T-helper 17 cell (primary cell): Measurements from ENCODE around the gene P3R3URF. TPM values are rescaled to one million over a fixed set of nuclear protein-coding genes. Genes with fewer than 3 reads are reported as not detected.

Experiments used
- ATAC-seq: fragments of 150-1000 bp; cut with Tn5 transposase; 2 replicates; pipeline ENCODE4 v1.10.0; 2021; ENCODE audit warnings: mild to moderate bottlenecking, moderate library complexity
- DNase-seq, 3 donors: peaks; one replicate each; pipeline versions ENCODE4 v3.0.0 to v3.0.0-alpha.2; 2020 to 2021
- H3K9me3 ChIP-seq: one replicate; pipeline ENCODE4 v1.7.0; 2013; ENCODE audit warnings: low read length, mild to moderate bottlenecking; ENCODE audit not compliant: control insufficient read depth, poor library complexity, severe bottlenecking
- H3K27ac Mint-ChIP-seq: one replicate; pipeline ENCODE4 v1.8.0; 2022; ENCODE audit warnings: mild to moderate bottlenecking, moderate library complexity, mixed read lengths
- H3K27me3 Mint-ChIP-seq: one replicate; pipeline ENCODE4 v1.8.0; 2022; ENCODE audit warnings: mixed read lengths
- H3K36me3 Mint-ChIP-seq: one replicate; pipeline ENCODE4 v1.8.0; 2022; ENCODE audit warnings: low read depth, mixed read lengths
- H3K4me1 Mint-ChIP-seq: one replicate; pipeline ENCODE4 v1.8.0; 2022; ENCODE audit warnings: mild to moderate bottlenecking, mixed read lengths
- H3K4me3 Mint-ChIP-seq: one replicate; pipeline ENCODE4 v1.8.0; 2022; ENCODE audit warnings: mild to moderate bottlenecking, moderate library complexity, mixed read lengths
- total RNA-seq, 4 donors: library from RNA in 2 of 4; stranded (reverse) in 2 of 4; gene quantifications; one replicate each; pipeline ENCODE4 v1.2.3 and lab custom pipeline; 2022 to 2026

Gene P3R3URF
- total RNA-seq, 2 donors from 2014 or later, result not detected

DNA sequence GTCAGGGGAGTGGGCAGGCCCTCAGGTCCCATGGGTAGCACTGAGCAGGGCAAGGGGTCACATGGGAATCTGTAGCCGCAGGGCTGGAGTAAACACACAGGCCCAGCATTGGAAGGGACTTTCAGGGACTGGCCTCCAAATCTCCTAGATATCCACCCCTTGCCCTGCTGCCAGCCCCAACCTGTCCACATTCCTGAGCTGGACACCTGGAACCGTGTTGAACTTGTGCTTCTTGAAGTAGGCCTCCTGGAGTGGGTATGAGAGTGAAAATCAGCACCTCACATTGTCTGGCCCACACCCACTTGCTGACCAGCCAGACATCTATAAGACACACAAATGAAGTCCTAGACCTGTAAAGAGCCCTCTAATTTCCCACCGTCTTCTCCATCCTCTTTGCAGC lies 14.3 kb upstream of the P3R3URF start:
- peaks cover 8% of the 10 kb centered on the region for H3K36me3 Mint-ChIP-seq
- H3K4me1 Mint-ChIP-seq, result peaks cover 10% of the 10 kb centered on the region
- DNase-seq, result no peak
- no peak overlapping the region for H3K4me3 Mint-ChIP-seq
- no peaks in the 10 kb centered on the region for H3K9me3 ChIP-seq
- no peaks in the 10 kb centered on the region for H3K27me3 Mint-ChIP-seq
- no peak for ATAC-seq
- H3K27ac Mint-ChIP-seq, result no peak overlapping the region

DNA sequence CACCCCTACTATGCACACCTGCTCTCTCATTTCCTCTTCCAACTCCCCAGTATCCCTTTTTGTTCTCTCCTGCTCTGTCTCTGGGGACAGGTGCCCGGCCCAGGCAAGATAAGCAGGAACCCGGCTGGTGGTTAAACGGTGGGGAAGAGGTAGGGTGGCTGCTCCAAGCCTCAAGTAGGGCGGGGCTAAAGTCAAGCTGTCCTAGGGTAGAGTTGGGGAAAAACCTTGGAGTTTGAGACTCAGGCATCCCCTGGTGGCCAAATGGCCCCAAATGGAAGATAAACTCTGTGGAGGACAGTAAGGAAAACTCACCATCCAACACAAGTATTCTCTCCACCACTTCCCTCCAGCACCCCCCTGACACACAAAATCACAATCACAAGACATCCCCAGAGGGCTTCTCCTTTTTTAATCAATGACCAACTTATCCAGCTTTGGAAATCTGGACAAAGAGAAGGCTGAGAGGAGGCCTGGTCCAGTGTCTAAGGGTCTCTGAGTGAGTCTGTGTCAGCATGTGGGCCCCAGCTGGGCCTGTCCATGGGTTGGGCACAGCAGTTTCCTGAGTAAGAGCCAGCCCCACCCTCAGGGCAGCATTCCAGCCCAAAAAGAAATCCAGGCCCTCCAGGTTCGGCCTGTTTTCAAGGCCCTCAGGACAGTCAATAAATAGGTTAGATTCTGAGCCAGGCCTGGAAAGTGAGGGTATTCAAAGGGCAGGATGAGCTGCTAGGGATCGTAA lies 12.2 kb upstream of the P3R3URF start:
- no peak for ATAC-seq
- H3K9me3 ChIP-seq, result no peaks in the 10 kb centered on the region
- H3K4me3 Mint-ChIP-seq, result no peak overlapping the region
- DNase-seq, result no peak
- H3K27me3 Mint-ChIP-seq, result no peaks in the 10 kb centered on the region
- H3K27ac Mint-ChIP-seq, result no peak overlapping the region
- H3K4me1 Mint-ChIP-seq, result peaks cover 13% of the 10 kb centered on the region
- peaks cover 5% of the 10 kb centered on the region for H3K36me3 Mint-ChIP-seq

DNA sequence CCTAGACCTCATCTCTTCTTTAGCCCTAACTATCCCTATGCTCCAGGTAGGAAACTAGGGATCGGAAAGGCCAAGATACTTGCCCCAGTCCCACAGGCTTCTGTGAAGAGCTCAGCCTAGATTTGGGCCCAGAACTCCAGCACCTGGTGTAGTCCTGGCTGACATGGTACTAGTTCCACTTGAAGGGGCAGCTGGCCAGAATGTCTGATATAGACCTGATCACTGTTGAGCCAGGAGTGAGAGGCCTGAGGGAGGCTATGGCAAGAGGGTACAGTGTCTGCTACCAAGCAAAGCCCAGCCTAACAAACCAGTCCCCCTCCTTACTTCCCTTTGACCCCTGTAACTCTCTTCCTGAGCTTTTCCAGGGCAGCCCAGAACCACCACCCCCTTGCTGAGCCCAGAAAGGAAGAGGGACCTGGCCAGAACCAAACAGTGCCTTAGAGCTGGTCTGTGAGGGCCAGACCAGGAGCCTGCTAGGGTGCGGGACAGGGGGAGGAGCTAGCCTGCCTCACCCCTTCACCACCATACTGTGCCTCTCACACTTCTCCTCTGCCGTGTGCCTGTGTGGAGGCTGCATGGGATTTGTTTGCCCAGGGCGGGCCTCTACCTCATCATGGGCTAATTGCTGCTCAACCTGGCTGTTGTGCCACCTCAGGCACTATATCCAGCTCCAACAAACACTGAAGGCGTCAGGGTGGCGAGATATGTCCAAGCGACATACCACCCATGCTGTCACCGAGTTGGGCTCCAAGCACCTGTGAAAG lies 11.0 kb upstream of the P3R3URF start:
- Mint-ChIP-seq H3K36me3 (peaks cover 2% of the 10 kb centered on the region), H3K4me3 (no peak overlapping the region), H3K27me3 (no peaks in the 10 kb centered on the region), H3K27ac (no peak overlapping the region), H3K4me1 (peaks cover 13% of the 10 kb centered on the region)
- H3K9me3 ChIP-seq, result no peaks in the 10 kb centered on the region
- ATAC-seq, result no peak
- DNase-seq, result no peak

DNA sequence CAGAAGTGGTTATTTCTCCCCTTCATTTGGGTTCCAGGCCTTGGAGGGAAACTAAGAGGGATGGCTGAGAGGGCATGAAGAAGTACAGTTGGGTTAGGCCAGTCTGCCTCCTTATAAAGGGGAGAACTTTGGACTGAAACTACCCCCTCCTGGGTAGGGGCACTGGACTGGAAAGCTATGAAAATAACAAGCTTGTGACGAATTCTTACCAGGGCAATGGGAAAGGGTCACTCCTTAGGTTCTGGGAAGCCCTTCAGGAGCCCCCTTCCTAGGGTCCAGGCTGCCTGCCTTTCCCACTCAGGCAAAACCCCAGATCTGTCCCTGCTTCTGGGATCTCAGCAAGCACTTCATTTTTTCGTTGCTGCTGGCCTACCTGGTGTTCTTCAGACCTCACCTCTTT lies 9.8 kb upstream of the P3R3URF start:
- peaks cover 2% of the 10 kb centered on the region for H3K36me3 Mint-ChIP-seq
- ATAC-seq (no peak), DNase-seq (no peak)
- H3K27me3 Mint-ChIP-seq, result no peaks in the 10 kb centered on the region
- no peak overlapping the region for H3K4me3 Mint-ChIP-seq
- no peaks in the 10 kb centered on the region for H3K9me3 ChIP-seq
- peaks cover 16% of the 10 kb centered on the region for H3K4me1 Mint-ChIP-seq
- peak overlapping the region; percentile 57 for H3K27ac Mint-ChIP-seq

DNA sequence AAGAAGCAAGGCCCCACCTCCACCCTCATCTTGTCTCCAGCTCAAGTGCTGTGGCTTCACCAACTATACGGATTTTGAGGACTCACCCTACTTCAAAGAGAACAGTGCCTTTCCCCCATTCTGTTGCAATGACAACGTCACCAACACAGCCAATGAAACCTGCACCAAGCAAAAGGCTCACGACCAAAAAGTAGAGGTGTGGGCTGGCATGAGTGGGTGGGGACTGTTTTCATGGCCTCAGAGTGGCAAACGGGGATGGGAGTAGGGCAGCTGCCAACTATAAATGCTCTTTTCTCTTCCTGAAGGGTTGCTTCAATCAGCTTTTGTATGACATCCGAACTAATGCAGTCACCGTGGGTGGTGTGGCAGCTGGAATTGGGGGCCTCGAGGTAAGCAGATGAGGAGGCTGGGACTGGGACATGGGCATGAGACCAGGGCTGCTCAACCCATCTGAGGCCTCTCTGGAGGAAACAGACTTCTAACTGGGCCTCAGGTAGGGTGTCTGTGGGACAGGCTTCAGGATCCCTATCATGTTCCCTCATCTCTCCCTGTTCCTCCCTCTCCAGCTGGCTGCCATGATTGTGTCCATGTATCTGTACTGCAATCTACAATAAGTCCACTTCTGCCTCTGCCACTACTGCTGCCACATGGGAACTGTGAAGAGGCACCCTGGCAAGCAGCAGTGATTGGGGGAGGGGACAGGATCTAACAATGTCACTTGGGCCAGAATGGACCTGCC lies 8.8 kb upstream of the P3R3URF start:
- Mint-ChIP-seq H3K4me1 (peaks cover 16% of the 10 kb centered on the region), H3K27ac (no peak overlapping the region), H3K4me3 (no peak overlapping the region), H3K27me3 (no peaks in the 10 kb centered on the region), H3K36me3 (no peaks in the 10 kb centered on the region)
- no peaks in the 10 kb centered on the region for H3K9me3 ChIP-seq
- ATAC-seq (no peak), DNase-seq (no peak)

DNA sequence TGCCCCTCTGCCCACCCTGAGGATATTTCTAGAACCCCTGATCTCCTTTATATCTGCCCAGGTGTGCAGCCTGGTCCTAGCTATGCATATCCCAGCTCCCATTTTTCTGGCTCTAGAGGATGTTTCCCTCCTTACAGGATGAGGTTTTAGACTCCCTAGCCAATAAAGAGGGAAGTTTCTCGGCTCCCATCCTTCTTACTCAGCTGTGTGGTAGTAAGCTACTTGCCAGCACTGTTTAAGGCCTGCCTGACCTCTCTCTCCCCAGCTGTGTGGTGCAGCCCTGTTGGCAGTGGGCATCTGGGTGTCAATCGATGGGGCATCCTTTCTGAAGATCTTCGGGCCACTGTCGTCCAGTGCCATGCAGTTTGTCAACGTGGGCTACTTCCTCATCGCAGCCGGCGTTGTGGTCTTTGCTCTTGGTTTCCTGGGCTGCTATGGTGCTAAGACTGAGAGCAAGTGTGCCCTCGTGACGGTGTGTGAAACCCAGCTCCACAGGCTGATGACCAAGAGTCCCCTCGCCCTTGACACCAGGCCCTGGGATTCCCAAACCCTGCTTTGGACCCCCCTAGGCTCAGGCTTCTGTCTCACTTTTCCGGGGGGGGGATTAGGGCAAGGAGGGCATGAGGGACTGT lies 7.8 kb upstream of the P3R3URF start:
- no peak overlapping the region for H3K27ac Mint-ChIP-seq
- no peaks in the 10 kb centered on the region for H3K9me3 ChIP-seq
- DNase-seq (no peak), ATAC-seq (no peak)
- peaks cover 16% of the 10 kb centered on the region for H3K4me1 Mint-ChIP-seq
- no peaks in the 10 kb centered on the region for H3K27me3 Mint-ChIP-seq
- H3K4me3 Mint-ChIP-seq, result no peak overlapping the region
- H3K36me3 Mint-ChIP-seq, result no peaks in the 10 kb centered on the region

DNA sequence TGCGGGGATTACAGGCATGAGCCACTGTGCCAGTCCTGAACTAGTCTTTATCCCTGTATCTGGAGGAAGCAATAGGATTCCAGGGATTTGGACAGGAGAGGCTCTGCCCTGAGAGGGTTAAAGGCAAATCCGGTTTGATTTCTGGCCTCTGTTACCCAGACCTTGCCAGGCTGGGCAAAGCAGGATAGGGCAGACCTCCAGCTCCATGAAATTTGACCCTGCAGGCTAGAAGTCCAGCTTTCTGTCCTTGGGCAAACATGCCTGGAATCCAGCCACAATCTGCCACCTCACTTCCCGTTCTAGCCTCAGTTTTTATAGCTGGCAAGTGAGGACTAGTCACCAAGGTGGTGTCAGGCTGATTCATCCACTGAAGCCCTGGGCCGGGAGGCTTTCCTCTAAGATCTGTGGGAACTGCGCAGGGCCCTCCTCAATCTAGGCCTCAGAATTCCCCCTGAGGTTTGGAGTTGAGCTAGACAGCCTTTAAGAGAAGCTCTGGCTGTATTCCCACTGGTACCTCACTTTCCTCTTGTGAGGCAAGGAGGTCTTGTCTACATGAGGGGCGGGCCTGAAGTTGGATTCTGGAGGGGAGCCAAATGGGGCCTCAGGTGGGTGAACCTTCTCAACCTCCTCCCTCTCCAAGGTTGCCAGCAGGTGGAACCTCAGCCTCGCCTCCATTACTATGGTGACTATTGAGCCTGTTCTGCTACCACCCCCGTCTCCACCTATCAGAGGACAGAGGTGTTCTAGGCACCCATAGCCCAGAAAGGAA lies 7.0 kb upstream of the P3R3URF start:
- H3K4me3 Mint-ChIP-seq, result no peak overlapping the region
- H3K27me3 Mint-ChIP-seq, result no peaks in the 10 kb centered on the region
- no peaks in the 10 kb centered on the region for H3K9me3 ChIP-seq
- peaks cover 16% of the 10 kb centered on the region for H3K4me1 Mint-ChIP-seq
- no peak overlapping the region for H3K27ac Mint-ChIP-seq
- ATAC-seq (no peak), DNase-seq (no peak)
- H3K36me3 Mint-ChIP-seq, result no peaks in the 10 kb centered on the region

DNA sequence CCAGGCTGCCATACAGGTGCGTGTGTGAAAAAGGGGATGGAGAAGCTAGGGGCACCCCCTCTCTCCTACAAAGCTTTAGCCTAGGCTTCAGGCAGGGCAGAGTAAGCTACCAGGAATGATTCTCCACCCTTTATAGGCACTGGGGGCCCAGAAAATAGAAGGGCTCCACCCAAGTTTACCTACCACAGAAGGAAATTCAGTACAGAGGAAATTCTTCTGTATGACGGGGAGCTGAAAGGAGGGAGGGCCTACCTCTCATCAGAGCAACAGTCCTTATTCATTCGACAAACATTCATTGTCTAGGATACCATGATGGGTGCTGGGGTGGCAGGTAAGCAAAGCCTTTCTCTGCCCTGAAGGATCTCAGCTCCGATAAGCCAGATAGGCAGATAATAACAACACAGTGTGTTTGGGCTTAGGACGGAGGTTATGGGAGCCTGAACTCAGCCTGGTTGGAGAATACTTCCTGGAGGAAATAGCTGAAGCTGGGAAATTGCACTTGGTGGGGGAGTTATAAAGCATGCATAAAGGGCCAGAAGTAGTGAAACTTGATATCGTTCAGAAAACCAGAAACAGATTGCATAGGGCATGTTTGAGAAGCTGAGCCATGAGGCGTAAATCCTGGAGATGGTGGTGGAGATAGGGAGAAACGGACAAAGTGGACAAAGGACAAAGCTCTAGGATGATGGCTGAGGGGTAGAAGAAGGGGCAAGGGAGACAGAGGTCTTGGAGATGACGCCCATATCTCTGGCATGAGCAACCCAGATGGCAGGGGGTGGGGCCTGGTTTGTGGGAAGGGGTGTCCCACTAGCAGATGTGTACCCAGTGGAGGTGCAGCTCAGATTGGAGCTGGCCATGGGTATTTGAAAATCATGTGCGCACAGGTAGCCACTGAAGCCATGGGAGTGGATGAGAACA lies 5.3 kb upstream of the P3R3URF start:
- H3K9me3 ChIP-seq, result no peaks in the 10 kb centered on the region
- H3K27ac Mint-ChIP-seq, result peak overlapping the region; percentile 47
- peaks cover 11% of the 10 kb centered on the region for H3K4me1 Mint-ChIP-seq
- no peaks in the 10 kb centered on the region for H3K27me3 Mint-ChIP-seq
- no peak for DNase-seq
- no peaks in the 10 kb centered on the region for H3K36me3 Mint-ChIP-seq
- no peak for ATAC-seq
- H3K4me3 Mint-ChIP-seq, result no peak overlapping the region

DNA sequence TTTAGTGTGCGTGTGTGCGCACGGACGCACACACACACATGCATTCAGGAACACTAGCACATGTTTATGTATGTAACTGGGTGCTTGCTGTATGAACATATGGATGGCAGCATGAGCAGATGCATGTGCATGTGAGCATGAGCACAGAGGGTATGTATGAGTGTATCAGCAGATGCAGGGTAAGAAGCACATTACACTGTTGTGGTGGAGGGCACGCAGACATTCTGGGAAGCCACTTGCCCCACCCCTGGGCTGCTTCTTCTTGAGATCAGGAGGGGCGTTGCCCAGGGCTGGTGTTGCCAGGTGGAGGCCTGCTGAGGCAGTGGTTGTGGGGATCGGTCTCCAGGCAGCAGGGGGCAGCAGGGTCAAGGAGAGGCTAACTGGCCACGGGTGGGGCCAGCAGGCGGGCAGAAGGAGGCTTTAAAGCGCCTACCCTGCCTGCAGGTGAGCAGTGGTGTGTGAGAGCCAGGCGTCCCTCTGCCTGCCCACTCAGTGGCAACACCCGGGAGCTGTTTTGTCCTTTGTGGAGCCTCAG lies 3.9 kb upstream of the P3R3URF start:
- Mint-ChIP-seq H3K27me3 (no peaks in the 10 kb centered on the region), H3K27ac (no peak overlapping the region), H3K4me3 (no peak overlapping the region), H3K36me3 (no peaks in the 10 kb centered on the region), H3K4me1 (peaks cover 9% of the 10 kb centered on the region)
- ATAC-seq (no peak), DNase-seq (no peak)
- no peaks in the 10 kb centered on the region for H3K9me3 ChIP-seq

DNA sequence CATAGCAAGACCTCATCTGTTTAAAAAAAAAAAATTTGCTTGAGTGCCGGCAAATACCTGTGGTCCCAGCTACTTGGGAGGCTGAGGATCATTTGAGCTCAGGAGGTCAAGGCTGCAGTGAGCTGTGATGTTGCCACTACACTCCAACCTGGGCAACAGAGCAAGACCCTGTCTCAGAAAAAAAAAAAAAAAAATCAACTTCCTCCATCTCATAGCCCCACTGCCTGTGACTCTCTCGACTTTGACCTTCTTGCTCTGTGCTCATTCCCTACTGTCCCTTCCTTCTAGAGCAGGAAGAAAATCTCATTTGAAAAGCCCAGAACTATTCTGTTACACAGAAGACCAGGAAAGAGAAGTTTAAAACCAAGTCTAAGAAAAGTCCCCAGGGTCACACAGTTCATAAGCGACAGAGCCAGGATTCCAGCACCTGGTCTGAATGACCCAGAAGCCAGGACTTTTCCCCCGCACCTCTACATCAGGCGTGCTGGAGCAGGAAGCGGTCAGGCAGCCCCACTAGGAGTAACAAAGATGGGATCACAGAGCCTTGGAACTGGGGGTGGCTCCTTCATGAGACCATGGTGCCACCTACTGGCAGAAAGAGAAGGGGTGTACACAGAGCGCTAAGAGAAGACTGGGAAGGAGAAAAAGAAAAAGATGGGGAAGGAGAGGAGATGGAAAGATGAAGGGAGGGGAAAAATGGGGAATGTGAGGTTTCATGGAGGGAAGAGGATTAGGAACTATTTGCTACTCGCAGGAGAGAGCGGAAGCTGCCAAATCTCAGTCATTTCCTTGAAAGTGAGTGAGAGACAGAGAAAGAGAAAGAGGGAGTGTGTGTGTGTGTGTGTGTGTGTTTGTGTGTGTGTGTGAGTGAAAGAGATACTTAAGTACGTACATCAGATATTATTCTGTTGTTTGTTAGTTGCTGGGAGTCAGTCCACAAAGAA lies 3.1 kb upstream of the P3R3URF start:
- no peaks in the 10 kb centered on the region for H3K27me3 Mint-ChIP-seq
- no peaks in the 10 kb centered on the region for H3K36me3 Mint-ChIP-seq
- H3K4me3 Mint-ChIP-seq, result no peak overlapping the region
- ATAC-seq, result peak; percentile 87
- H3K27ac Mint-ChIP-seq, result no peak overlapping the region
- peak; percentile 37 to 53 (median 38) for DNase-seq
- H3K9me3 ChIP-seq, result no peaks in the 10 kb centered on the region
- H3K4me1 Mint-ChIP-seq, result peaks cover 6% of the 10 kb centered on the region

DNA sequence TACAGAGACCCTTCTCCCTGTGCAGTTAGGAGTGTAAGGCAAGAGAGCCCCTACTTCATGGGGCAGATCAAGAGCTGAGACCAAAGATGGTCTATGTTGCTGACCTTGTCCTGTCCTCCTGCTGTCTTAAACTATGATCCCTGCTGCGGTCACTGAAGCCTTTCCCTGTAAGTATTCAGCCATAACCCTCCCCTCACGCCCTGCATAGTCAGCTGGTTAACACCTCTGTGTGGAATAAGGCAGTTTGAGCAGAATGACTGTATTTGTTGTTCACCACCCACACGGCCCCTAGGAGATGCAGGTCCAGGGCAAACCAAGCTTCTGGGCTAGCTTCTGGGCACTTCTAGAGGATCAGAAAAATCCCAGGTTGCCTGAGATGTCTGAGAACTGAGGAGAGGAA lies 1.0 kb downstream of the P3R3URF start:
- peaks cover under 1% of the 10 kb centered on the region for H3K4me1 Mint-ChIP-seq
- DNase-seq (no peak), ATAC-seq (no peak)
- no peak overlapping the region for H3K27ac Mint-ChIP-seq
- H3K27me3 Mint-ChIP-seq, result peaks cover 26% of the 10 kb centered on the region
- H3K9me3 ChIP-seq, result no peaks in the 10 kb centered on the region
- H3K36me3 Mint-ChIP-seq, result peaks cover 2% of the 10 kb centered on the region
- no peak overlapping the region for H3K4me3 Mint-ChIP-seq
